Naive thymus-derived CD8-positive, alpha-beta T cell (primary cell): ENCODE measurements around the gene CTNNBIP1. TPM values are rescaled to one million over a fixed set of nuclear protein-coding genes. Genes with fewer than 3 reads are reported as not detected.

Experiments
- ATAC-seq, 2 donors: fragments of 150-1000 bp; cut with Tn5 transposase in 1 of 2; sonication (Bioruptor Pico), chemical (Tn5 transposase) in 1 of 2; 1 replicate in 1 of 2; 2 replicates in 1 of 2; pipeline ENCODE4 v1.10.0; 2021; ENCODE audit warnings: mild to moderate bottlenecking in 2 of 2, moderate library complexity in 2 of 2
- POLR2A ChIA-PET: fragments of 350-600 bp; sonication (Branson Sonifier 250); formaldehyde crosslinking; loops from one replicate; lab custom pipeline; 2021; ENCODE audit warnings: antibody characterized with exemption; lab: Charles Lee
- DNase-seq, 10 donors: peaks; one replicate each; pipeline versions ENCODE4 v3.0.0 to v3.0.0-alpha.2; 2020 to 2022
- H3K27ac Mint-ChIP-seq, 10 donors: one replicate each; pipeline ENCODE4 v1.8.0; 2020 to 2022; ENCODE audit warnings: mild to moderate bottlenecking in 10 of 10, mixed read lengths in 10 of 10, moderate library complexity in 4 of 10, inconsistent platforms in 1 of 10
- H3K27me3 Mint-ChIP-seq, 5 donors: one replicate each; pipeline ENCODE4 v1.8.0; 2021 to 2022; ENCODE audit warnings: mixed read lengths in 5 of 5
- H3K36me3 Mint-ChIP-seq, 3 donors: one replicate each; pipeline ENCODE4 v1.8.0; 2020 to 2022; ENCODE audit warnings: mixed read lengths in 3 of 3, mild to moderate bottlenecking in 2 of 3, inconsistent platforms in 1 of 3
- H3K4me1 Mint-ChIP-seq, 4 donors: one replicate each; pipeline ENCODE4 v1.8.0; 2021 to 2022; ENCODE audit warnings: mixed read lengths in 4 of 4
- H3K4me3 Mint-ChIP-seq, 10 donors: one replicate each; pipeline ENCODE4 v1.8.0; 2020 to 2022; ENCODE audit warnings: mild to moderate bottlenecking in 10 of 10, mixed read lengths in 10 of 10, moderate library complexity in 6 of 10, inconsistent platforms in 1 of 10
- H3K9me3 Mint-ChIP-seq, 9 donors: one replicate each; pipeline ENCODE4 v1.8.0; 2020 to 2022; ENCODE audit warnings: mixed read lengths in 9 of 9, mild to moderate bottlenecking in 3 of 9, inconsistent platforms in 1 of 9, moderate library complexity in 1 of 9
- polyA plus RNA-seq, 3 donors: library from polyadenylated mRNA; unstranded; fragments of 300-500 nt; fragmentation: Illumina TruSeq; gene quantifications; one replicate each; pipeline ENCODE4 v1.2.3, GENCODE V29; 2021
- total RNA-seq, 8 experiments: library from RNA in 2 of 8; stranded (reverse) in 2 of 8; gene quantifications; one replicate each; pipeline ENCODE4 v1.2.3 and lab custom pipeline; 2021 to 2026

CTNNBIP1 gene
- total and polyA plus RNA-seq, 5 experiments from 2014 or later = 7.0 to 17.1 (median 8.9) TPM

DNA sequence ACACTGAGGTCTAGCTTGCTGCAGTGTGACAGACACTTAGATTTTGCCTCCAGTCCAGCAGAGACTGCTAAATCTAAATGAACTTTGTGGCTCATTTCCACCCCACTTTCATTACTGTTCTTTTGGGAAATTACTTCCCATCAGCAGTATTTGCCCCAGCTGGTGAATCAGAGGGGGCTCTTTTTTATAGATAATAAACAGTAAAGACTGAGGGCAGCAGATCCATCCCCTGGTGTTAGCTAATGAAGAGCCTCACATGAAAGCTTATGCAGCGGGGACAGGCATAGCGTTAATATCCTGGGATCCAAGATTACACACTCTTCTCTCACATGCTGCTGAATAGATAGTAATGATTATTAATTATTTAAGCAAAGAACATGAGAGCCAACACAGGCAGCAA is 6.4 kb upstream of the CTNNBIP1 start:
- no peak for ATAC-seq
- Mint-ChIP-seq H3K27ac (peak overlapping the region in 1 of 10 donors; percentile 52), H3K27me3 (peaks cover 0 to 3% (median 0%) of the 10 kb centered on the region in 5 donors)

DNA sequence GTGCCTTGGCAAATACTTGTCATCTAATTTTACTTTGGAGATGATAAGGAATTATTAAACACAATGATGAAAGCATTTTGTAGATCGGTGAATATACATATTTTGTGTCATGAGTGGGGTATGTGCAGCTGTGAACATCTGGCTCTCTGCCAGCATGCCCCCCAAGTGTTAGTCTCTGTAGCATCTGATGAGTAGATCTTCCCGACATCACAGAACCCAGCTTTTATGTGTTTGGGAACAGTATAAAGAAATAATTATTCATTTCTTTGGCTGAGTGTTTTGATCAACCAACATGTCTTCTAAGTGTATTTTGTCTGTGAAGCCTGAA is 4.5 kb upstream of the CTNNBIP1 start:
- no peaks in the 10 kb centered on the region for H3K9me3 Mint-ChIP-seq
- H3K36me3 Mint-ChIP-seq = no peaks in the 10 kb centered on the region
- ATAC-seq (no peak), DNase-seq (no peak)
- POLR2A ChIA-PET = interaction anchor here (0.6 kb wide), 1 partner anchor 269 kb away, joined by 4 read pairs; no protein-coding TSS in a partner anchor
- H3K4me3 Mint-ChIP-seq = no peak overlapping the region
- peaks cover 0 to 3% (median 0%) of the 10 kb centered on the region in 5 donors for H3K27me3 Mint-ChIP-seq
- no peak overlapping the region for H3K27ac Mint-ChIP-seq
- H3K4me1 Mint-ChIP-seq = peaks cover 10 to 23% (median 15%) of the 10 kb centered on the region in 4 donors

More for the DNA sequence above, 6.4 kb upstream of the CTNNBIP1 start:
- no peak for DNase-seq
- H3K36me3 Mint-ChIP-seq = no peaks in the 10 kb centered on the region
- POLR2A ChIA-PET = interaction anchor here (0.6 to 0.7 kb wide), 4 partner anchors 15 to 132 kb away, joined by 3 to 5 read pairs (median 4); no protein-coding TSS in a partner anchor
- H3K9me3 Mint-ChIP-seq = no peaks in the 10 kb centered on the region
- H3K4me1 Mint-ChIP-seq = peaks cover 7 to 10% (median 7%) of the 10 kb centered on the region in 4 donors
- no peak overlapping the region for H3K4me3 Mint-ChIP-seq

DNA sequence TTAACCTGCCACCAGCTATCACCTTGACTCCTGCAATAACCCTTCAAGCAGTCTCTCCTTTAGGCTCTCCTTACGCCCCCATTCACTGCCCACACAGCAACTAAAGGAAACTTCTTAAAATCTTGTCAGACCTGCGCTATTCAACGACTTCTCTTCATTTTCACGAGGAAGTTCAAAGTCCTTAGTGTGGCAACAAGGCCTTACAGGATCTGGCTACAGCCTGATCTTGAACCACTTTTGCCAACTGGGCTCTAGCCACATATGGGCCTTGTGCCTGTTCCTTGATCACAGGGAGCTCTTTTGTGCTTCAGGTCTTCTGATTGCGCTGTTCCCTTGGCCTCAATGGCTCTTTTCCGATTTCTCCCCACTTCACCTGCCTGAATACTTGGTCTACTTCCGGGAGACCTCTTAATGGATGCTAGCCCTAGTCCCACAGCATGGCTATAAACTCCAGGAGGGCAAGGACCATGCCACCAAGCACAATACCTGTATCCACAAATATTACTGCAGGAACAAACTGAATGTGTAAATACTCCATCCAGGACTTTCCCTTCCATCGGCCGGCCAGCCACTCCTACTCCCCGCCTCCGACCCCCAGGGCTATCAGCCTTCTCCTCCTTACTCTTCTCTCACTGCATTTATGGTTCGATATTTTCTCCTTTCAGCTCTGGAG is 2.3 kb upstream of the CTNNBIP1 start:
- H3K27ac Mint-ChIP-seq = peak overlapping the region; percentile 45 to 93 (median 76)
- peaks cover 21 to 41% (median 30%) of the 10 kb centered on the region in 4 donors for H3K4me1 Mint-ChIP-seq
- POLR2A ChIA-PET = no interaction called here
- no peaks in the 10 kb centered on the region for H3K9me3 Mint-ChIP-seq
- no peaks in the 10 kb centered on the region for H3K27me3 Mint-ChIP-seq
- ATAC-seq (no peak), DNase-seq (no peak)
- no peaks in the 10 kb centered on the region for H3K36me3 Mint-ChIP-seq
- peak overlapping the region; percentile 23 to 86 (median 46) for H3K4me3 Mint-ChIP-seq

DNA sequence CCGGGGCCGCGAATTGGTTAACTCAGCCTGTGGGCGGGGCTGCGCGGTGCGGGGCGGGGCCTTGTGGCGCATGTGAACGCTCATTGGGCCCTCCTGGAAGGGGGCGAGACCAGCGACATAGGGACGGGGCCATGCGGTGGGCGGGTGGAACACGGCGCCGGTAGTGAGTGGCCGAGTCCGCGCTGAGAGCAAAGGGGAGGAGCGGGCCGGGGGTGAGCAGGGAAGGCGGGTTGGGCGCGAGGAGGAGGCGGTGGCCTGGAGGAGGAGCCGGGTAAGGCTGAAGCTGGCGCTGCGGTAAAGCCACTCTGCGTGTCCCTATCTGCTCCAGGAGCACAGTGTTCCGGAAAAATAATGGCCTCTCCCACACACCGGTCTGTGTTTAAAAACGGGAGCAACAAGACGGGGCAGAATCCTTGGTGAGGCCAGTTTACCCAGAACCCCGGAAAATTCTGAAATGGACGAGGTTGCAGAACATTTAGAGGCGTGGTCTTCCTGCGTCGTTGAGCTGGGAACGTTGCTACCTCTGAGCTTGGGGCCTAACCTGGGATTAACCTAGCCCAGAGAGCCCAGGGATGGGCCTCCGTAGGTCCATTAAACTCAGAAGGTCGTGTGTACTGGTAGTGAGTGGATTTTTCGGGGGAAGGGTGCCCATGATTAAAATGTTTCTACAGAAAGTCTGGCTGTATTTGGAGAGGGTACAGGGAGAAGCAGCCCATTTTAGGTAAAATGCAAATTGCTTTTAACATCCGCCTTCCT is 532 bp upstream of the CTNNBIP1 start:
- no peaks in the 10 kb centered on the region for H3K36me3 Mint-ChIP-seq
- peaks cover 23 to 42% (median 30%) of the 10 kb centered on the region in 4 donors for H3K4me1 Mint-ChIP-seq
- POLR2A ChIA-PET = interaction anchor here (0.6 to 1.2 kb wide), 5 partner anchors 27 to 525 kb away, joined by 4 to 7 read pairs (median 4); no protein-coding TSS in a partner anchor
- no peaks in the 10 kb centered on the region for H3K9me3 Mint-ChIP-seq
- DNase-seq (peak; percentile 100), ATAC-seq (peak; percentile 93 to 94)
- H3K27ac Mint-ChIP-seq = peak overlapping the region; percentile 90 to 99 (median 97)
- no peaks in the 10 kb centered on the region for H3K27me3 Mint-ChIP-seq
- H3K4me3 Mint-ChIP-seq = peak overlapping the region; percentile 92 to 98 (median 96)

DNA sequence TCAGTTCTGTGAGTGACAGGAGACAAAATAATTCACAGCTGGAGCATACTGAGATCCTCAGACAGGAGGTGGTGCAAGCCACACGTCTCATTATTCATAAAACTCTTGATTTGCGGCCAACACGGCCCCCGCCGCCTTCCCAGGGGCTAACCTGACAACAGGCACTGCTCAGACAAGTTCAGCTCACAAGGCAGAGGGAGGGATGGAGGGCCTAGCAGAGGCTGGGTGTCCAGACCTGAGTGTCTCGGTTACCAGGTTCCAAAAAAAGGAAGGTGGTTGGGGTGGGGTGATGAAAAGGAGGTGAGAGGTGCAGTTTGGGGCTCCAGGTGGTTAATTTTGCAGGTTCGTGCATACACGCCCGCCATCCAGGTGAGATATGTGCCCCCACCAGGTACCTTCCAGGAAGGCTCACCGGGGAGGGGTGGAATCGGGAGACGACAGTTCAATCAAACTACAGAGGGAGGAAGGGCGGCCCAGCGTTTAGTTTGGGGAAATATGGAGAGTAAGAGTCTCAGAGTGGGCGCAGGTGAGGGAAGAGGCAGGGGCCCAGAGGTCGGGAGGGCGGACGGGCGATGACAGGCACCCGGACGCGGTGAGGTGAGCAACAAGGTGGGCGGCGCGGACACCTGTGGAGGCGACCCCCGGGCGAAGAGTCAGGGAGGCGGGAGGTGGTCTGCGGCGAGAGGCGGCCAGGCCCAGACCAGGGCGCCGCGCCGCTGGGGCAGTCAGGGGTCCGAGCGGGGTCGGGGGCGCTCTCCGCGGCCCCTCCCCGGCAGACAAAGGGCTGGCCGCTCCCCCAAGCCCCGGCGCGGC is 629 bp downstream of the CTNNBIP1 start:
- ATAC-seq (no peak), DNase-seq (peak in 7 of 10 donors; percentile 5 to 31 (median 19))
- no peaks in the 10 kb centered on the region for H3K27me3 Mint-ChIP-seq
- POLR2A ChIA-PET = interaction anchor here (0.6 to 1.1 kb wide), 3 partner anchors 33 to 1148 kb away, joined by 3 to 4 read pairs (median 3); partner anchors contain the start of genes LZIC and NMNAT1
- peak overlapping the region; percentile 93 to 99 (median 95) for H3K4me3 Mint-ChIP-seq
- peaks cover 23 to 42% (median 30%) of the 10 kb centered on the region in 4 donors for H3K4me1 Mint-ChIP-seq
- H3K9me3 Mint-ChIP-seq = no peaks in the 10 kb centered on the region
- no peaks in the 10 kb centered on the region for H3K36me3 Mint-ChIP-seq
- peak overlapping the region; percentile 82 to 94 (median 90) for H3K27ac Mint-ChIP-seq

DNA sequence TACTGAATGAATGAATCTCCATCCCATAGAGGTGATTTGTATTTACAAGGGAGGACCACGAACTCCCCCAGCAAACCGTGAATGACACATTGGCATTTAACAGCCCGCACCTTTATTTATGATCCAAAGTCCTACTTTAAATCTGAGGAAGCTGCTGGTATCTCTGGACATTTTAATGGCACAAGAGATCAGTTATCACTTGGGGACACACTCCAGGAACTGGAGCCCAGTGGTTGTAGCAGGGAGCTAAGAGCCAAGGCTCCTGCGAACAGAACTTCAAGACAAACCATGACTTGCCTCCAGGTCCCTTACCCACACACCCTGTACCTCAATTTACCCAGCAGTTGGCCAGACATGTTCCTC is 1.2 kb downstream of the CTNNBIP1 start:
- POLR2A ChIA-PET = interaction anchor here (0.6 to 1.1 kb wide), 3 partner anchors 34 to 1148 kb away, joined by 3 to 4 read pairs (median 3); partner anchors contain the start of genes LZIC and NMNAT1
- no peaks in the 10 kb centered on the region for H3K27me3 Mint-ChIP-seq
- H3K27ac Mint-ChIP-seq = peak overlapping the region; percentile 14 to 93 (median 88)
- ATAC-seq (no peak), DNase-seq (no peak)
- H3K36me3 Mint-ChIP-seq = no peaks in the 10 kb centered on the region
- peak overlapping the region; percentile 93 to 99 (median 95) for H3K4me3 Mint-ChIP-seq
- peaks cover 23 to 42% (median 30%) of the 10 kb centered on the region in 4 donors for H3K4me1 Mint-ChIP-seq
- no peaks in the 10 kb centered on the region for H3K9me3 Mint-ChIP-seq

DNA sequence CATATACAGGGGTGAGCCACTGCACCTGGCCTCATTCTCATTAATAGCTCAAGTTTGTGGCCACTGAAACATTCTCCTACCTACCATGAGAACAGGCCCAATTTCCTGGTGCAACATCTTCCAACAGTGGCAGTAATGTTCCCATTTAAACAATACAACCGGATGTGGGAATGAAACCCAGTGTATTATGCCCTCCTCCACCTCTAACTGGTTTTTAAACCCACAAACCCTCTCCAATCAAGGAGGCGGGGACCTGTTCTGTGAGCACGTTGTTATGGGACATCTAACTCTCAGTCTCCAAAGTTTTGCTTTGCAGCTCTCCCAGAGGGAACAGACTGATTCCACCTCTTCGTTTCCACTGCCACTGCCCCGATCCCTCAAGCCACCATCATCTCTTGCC is 2.6 kb downstream of the CTNNBIP1 start:
- DNase-seq = no peak
- POLR2A ChIA-PET = no interaction called here
- Mint-ChIP-seq H3K27me3 (no peaks in the 10 kb centered on the region), H3K27ac (no peak overlapping the region), H3K36me3 (no peaks in the 10 kb centered on the region), H3K9me3 (no peaks in the 10 kb centered on the region), H3K4me3 (peak overlapping the region in 3 of 10 donors; percentile 8 to 58 (median 24)), H3K4me1 (peaks cover 23 to 39% (median 30%) of the 10 kb centered on the region in 4 donors)
- ATAC-seq = no peak

DNA sequence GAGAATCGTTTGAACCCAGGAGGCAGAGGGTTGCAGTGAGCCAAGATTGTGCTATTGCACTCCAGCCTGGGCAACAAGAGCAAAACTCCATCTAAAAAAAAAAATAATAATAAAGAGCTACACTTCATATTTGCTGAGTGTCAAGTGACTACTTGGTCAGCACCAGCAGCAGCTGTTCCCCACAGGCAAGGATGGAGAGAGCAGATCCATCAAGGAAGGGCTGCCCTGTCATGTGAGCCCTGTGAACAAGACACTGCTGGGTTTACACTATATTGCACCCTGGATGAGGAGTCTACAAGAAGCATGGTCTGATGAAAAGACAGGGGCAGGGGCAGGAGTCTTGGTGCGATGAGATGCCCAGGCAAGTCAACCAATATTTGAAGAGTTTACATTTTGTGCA is 3.6 kb downstream of the CTNNBIP1 start:
- POLR2A ChIA-PET = no interaction called here
- Mint-ChIP-seq H3K27ac (no peak overlapping the region), H3K36me3 (no peaks in the 10 kb centered on the region), H3K27me3 (no peaks in the 10 kb centered on the region), H3K4me3 (peak overlapping the region in 2 of 10 donors; percentile 10 to 43), H3K9me3 (no peaks in the 10 kb centered on the region), H3K4me1 (peaks cover 20 to 32% (median 25%) of the 10 kb centered on the region in 4 donors)
- ATAC-seq (no peak), DNase-seq (no peak)

DNA sequence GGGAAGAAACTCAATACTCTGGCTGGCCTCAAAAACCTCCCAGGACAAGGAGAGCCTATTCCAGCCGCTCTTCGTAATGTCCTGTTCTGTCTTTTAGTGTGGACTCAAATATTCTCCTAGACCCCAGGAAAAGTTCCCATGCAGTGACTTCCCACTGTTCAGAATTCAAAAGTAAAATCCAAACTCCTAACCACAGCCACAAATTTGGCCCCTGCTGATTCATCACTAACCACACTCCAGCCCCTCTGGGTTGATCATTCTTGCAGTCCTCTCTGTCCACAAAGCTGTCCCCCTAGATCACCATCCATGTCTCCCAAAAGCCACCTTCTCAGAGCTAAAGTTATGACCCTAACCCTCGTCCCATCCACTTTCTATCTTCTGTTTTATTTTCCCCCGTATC is 5.1 kb downstream of the CTNNBIP1 start:
- ATAC-seq (no peak), DNase-seq (no peak)
- Mint-ChIP-seq H3K36me3 (no peaks in the 10 kb centered on the region), H3K4me3 (no peak overlapping the region), H3K27me3 (no peaks in the 10 kb centered on the region), H3K4me1 (peaks cover 27 to 34% (median 31%) of the 10 kb centered on the region in 4 donors), H3K9me3 (no peaks in the 10 kb centered on the region), H3K27ac (peak overlapping the region in 1 of 10 donors; percentile 60)
- POLR2A ChIA-PET = no interaction called here

DNA sequence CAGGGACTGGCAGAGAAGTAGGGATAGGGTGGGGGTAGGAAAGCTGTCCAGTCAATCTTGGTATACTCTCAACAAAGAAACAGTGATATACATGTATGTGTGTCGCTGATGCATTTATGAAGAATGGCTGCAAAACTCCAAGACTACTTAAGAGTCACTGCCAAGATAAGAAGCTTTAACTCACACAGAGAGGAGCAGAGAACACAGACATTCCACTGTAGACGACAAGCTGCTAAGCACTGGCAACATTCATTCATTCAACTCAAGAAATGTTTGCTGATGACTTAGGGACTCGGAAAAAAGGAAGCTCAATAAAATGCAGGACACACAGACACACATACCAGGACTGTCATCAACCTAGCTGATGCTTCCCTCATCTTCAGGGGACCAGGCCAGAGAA is 5.5 kb downstream of the CTNNBIP1 start:
- H3K9me3 Mint-ChIP-seq = no peaks in the 10 kb centered on the region
- H3K36me3 Mint-ChIP-seq = no peaks in the 10 kb centered on the region
- ATAC-seq (no peak), DNase-seq (no peak)
- peaks cover 27 to 36% (median 31%) of the 10 kb centered on the region in 4 donors for H3K4me1 Mint-ChIP-seq
- no peaks in the 10 kb centered on the region for H3K27me3 Mint-ChIP-seq
- POLR2A ChIA-PET = interaction anchor here (1.5 kb wide), 1 partner anchor 10 kb away, joined by 4 read pairs; no protein-coding TSS in a partner anchor
- no peak overlapping the region for H3K4me3 Mint-ChIP-seq
- no peak overlapping the region for H3K27ac Mint-ChIP-seq

DNA sequence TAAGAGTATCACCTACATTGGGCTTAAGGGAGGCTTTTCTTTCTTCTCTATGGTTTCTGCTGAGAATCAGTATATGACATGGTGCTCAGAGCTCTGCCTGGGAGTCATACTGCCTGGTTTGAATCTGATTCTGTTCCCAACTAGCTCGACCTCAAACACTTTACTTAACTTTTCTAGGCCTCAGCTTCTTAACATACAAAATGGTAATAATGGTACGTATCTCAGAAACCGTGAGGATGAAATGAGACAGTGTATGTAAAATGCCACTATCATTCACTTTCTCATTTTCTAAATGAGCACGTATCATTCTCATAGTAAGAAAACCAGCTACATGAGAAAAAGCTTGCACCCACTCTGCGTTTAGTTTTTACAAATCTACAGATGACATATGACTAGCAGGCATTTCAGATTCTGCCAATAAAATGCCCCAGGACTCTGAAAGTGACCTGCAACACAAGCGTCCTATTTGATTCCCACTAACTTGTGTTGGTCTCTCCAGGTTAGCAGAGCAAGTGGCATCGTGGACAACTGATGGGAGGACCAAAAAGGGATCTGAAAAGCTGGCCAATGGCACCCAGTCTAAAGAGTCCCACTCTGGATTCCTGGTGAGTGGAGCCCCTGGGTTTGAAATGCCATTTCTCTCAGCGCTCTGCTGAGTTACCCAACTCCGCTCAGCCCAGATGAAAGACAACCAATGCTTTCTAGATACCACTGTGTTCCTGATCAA is 6.1 kb downstream of the CTNNBIP1 start:
- ATAC-seq (no peak), DNase-seq (no peak)
- Mint-ChIP-seq H3K9me3 (no peaks in the 10 kb centered on the region), H3K27me3 (no peaks in the 10 kb centered on the region), H3K27ac (peak overlapping the region in 1 of 10 donors; percentile 5), H3K4me1 (peaks cover 21 to 29% (median 25%) of the 10 kb centered on the region in 4 donors), H3K4me3 (no peak overlapping the region), H3K36me3 (no peaks in the 10 kb centered on the region)
- POLR2A ChIA-PET = interaction anchor here (1.5 kb wide), 1 partner anchor 10 kb away, joined by 4 read pairs; no protein-coding TSS in a partner anchor
